ENCODE results near the gene APRT.
"Not testable (repeated sequence)": the region's sequence is repeated elsewhere in the genome, so short reads cannot be mapped to it uniquely, and the experiment has no call there.

APRT gene

DNA sequence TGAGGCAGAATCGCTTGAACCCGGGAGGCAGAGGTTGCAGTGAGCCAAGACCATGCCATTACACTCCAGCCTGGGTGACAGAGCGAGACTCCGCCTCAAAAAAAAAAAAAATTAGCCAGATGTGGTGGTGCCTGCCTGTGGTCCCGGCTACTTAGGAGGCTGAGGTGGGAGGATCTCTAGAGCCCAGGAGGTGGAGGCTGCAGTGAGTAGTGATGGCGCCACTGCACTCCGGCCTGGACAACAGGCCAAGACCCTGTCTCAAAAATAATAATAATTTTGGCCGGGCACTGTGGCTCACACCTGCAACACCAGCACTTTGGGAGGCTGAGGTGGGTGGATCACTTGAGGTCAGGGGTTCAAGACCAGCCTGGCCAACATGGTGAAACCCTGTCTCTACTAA, 23.0 kb downstream of the APRT start:
- DNase-seq (ENCODE audit: low read depth in 2 of 2): not testable (repeated sequence)

DNA sequence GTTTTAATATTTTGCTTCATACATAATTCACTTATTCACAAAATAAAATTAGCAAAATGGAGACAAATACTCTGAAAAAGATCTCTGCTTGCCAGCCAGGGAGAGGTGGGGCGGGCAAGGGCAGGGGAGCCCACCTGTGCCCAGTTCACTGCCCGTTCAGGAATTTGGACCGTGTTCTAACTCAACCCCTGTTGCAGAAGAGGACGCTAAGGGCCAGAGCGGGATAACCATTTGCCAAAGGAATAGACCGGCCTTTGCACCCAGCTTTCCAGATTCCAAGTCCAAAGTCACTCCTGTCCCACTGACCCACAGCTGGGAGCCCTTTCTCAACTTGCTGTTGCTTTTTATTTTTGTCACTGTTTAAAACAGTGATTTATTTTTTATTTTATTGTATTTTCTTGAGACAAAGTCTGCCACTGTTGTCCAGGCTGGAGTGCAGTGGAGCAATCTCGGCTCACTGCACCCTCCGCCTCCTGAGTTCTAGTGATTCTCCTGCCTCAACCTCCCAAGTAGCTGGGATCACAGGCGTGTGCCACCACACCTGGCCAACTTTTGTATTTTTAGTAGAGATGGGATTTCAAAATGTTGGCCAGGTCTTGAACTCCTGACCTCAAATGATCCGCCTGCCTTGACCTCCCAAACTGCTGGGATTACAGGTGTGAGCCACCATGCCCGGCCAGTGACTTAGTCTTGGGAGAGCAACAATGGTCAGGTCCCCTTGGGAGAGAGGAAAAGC, 24.0 kb downstream of the APRT start:
- DNase-seq (ENCODE audit: low read depth in 2 of 2): no peak

GRCh38 chr16:88785106-88785924, 26.4 kb downstream of the APRT start, which contains the start of gene PIEZO1:
PIEZO1 (minus strand) TSS chr16:88785220; CDS start chr16:88784964, 256 bp downstream.
- DNase-seq (ENCODE audit: low read depth in 2 of 2): peak in 1 of 2 donors; percentile 66

GRCh38 chr16:88784856-88785105, 26.9 kb downstream of the APRT start:
- no peak for DNase-seq (ENCODE audit: low read depth in 2 of 2)

- no peak for DNase-seq (ENCODE audit: low read depth in 2 of 2)
Measured at GRCh38 chr16:88784074-88784855, 27.5 kb downstream of the APRT start.

- no peak for DNase-seq (ENCODE audit: low read depth in 2 of 2)
Measured at GRCh38 chr16:88783391-88784073, 28.2 kb downstream of the APRT start.

DNA sequence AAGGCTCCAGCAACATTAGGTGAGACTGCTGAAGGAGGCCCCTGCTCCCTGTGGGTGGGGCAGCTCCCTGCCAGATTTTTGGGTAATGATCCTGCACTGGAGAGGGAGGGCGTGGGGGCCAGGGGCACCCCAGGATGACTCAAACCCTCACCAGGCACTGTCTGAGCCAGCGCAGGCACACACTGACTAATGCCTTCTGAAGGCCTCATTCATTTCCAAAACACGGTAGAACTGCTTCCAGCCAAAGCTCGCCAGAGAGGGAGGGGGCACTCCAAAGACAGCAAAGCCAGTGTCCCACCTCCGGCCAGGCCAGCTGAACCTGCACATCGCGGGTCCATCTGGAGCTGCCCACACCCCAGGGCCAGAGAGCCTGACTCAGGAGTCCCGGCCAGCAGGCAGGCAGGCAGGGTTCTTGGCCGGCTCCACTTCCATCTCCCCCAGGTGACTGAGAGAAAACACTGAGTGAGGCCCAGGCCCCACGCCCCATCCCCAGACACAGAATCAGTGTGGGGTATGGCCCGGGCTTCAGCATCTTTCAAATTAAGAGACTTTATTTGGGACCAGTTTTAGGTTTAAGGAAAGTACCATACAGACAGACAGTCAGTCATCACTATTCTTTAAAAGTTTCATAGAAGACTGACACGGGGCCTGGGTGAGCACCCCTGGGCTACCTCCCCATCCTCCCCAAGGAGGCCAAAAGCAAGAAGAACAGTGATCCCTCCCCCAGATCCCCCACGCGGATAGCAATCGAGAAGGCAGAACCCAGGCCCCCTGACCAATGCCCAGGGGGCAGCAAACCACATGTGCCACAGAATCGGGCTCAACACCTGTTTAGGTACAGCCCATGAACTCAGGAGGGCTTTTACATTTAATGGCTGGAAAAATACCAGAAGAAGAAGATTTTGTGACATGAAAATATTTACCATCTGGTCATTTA, 29.0 kb downstream of the APRT start:
- DNase-seq (ENCODE audit: low read depth in 2 of 2): peak; percentile 61 to 76

GRCh38 chr16:88781140-88782077, 30.3 kb downstream of the APRT start:
- DNase-seq (ENCODE audit: low read depth in 2 of 2): peak; percentile 54 to 62

DNA sequence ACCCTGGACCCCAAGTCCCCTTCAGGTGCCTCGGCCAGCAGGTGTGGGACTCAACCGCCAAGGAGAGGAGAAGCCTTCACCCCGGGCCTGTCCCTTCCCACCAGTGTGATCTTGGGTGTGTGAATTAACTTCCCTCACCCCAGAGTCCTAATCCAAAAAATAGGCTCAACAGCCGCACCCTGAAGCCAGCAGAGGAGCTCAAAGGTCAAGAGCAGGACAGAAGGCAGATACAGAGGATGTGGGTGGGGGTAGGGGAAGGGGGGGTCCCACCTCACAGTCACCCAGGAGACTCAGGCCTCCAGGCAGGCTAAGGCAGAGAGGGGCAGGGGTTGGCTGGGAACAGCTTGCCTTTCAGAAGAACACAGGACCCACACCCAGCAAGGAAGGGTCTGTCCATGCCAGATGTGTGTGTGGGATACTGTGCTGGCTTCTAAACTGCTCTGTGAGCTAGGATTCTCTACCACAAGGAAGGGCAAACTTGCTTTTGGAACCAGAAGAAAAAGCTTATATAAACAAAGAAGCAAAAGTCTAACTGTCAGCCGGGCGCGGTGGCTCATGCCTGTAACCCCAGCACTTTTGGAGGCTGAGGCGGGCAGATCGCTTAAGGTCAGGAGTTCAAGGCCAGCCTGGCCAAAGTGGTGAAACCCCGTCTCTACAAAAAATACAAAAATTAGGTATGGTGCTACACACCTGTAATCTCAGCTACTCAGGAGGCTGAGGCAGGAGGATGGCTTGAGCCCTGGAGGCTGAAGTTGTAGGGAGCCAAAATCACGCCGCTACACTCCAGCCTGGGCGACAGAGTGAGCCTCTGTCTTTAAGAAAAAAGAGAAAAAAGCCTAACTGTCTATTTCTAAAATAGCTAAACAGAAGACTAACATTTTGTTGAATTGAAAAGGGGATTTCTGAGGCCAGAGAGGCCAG, 31.3 kb downstream of the APRT start:
- no peak for DNase-seq (ENCODE audit: low read depth in 2 of 2)

DNA sequence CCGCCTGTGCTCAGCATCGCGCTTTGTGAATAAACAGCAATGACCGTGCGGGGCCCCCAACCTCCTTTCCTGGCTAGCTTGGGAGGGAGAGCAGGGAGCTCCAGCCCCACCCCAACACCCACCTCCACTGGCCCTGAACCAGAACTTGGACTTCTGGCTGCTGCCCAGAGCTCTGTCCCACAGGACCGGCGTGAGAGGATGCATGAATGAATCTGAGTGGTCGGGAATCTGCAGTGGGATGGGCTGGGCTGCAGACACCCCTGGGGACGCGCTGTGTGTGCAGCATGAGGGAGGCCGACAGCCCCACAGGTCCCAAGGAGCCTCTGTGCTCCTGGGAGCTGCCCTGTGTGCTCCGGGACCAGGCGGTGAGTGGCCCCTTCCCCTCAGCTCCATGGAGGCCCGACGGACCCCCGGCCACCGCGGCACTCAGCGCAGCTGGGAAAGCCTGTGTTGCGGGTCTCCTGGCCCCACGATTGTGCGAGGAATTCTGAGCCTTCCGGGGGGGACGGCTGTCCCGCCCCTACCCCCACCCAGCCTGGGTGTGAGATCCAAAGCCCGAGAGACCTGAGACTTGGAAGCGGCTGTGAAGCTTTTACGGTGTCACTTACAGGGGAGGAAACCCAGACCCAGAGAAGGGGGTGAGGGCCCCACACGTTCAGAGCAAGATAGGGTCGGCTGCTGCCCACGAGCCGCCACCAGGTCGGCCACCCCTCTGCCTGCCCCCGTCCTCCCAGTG, 32.2 kb downstream of the APRT start:
- DNase-seq (ENCODE audit: low read depth in 2 of 2): no peak

DNA sequence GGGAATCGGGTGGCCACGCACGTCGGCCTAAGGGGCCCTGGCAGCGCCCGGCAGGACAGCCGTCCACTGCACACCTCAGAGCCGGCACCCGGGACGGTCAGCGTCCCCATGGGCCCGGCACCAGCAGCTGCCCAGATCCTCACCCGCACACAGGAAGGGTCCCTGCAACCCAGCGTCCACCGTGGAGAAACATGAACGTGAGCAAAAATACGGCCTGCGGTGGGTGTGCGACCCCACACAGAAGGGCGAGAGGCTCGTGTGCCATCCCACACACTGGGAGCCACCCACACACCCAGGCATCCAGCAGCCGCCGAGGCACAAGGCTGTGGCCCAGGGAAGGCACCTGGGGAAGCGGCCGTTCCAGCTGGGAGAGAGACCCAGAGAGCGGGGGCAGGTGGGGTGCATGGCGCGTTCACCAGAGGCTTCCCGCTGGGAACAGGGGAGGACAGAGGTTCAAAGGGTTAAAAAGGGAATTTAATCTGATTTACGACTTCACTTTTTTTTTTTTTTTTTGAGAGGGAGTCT, 33.1 kb downstream of the APRT start:
- DNase-seq (ENCODE audit: low read depth in 2 of 2): no peak

GRCh38 chr16:88778271-88778525, 33.5 kb downstream of the APRT start:
- DNase-seq (ENCODE audit: low read depth in 2 of 2): no peak

DNA sequence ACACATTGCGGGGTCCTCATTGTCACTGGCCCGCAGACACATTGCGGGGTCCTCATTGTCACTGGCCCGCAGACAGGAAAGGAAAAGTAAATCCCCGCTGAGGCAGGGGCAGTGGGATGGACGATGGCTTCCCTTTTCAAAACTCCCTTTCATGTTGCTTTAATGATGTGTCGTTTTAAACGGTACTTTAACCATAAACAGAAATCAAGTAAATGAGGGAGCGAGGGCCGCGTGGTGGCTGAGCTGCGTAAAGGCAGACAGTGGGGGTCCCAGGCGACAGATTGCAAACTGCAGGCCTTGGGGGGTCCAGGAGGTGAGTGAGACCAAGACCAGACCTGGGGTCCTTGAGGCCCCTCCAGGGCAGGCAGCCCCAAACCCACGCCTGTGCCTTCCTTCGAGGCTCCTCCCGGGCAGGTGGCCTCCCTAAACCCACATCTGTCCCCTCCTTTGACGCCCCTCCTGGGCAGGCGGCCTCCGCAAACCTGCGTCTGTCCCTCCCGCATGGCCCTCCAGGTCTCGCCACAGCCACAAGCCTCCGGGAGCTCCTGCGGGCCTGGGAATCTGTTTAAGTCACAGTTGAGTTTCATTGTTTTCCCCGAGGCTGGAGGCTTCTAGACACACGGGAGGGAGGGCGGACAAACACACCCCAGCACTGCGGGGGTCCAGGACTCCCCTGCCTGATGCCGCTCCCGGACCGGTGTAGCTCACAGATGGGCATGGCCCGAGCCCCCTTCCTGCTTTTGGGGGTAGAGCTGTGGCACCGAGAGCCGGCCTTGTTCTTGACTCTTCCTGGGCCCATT, 34.1 kb downstream of the APRT start:
- DNase-seq (ENCODE audit: low read depth in 2 of 2): no peak

- DNase-seq (ENCODE audit: low read depth in 2 of 2): no peak
Measured at GRCh38 chr16:88775825-88776224, 35.9 kb downstream of the APRT start.

DNA sequence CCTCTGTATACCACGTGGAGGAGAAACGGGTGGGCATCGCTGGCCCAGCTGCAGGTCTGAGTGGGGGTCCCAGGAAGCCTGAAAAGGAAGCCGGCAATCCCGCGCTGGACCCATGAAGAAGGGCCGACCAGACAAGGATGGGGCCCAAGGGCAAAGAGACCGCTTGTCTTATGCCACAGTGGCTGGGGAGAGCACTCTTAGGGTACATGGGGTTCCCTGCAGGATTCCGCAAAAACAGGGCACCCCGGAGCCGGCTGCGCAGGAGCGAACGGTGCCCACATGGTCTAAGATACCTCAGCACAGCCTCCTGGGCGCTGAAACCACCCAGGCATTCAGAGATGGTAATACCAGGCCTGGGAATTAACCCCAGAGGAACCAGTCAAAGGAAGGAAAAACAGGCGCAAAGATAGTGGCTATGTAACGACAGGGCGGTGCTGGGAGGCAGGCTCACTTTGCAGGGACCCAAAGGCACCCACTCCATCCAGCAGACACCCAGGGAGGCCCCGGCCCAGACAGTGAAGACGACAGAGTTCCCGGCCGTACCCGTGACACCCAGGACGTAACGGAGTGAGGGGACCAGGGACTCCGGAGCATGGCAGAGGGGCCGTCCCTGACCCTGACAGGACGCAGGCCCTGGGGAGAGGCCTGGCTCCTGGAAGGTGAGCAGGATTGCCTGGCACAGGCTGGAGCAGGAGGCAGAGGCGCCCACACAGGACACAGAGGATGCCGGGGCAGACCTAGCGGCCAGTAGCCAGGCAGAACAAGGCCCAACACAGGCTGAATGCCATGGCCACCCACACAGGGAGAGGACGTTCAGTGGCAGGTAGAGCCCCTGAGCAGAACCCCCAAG, 37.0 kb downstream of the APRT start:
- no peak for DNase-seq (ENCODE audit: low read depth in 2 of 2)

- no peak for DNase-seq (ENCODE audit: low read depth in 2 of 2)
Measured at GRCh38 chr16:88773812-88774291, 37.9 kb downstream of the APRT start.
